H1 (cell line): ENCODE data around the gene HMCN2. TPM values are rescaled to one million over a fixed set of nuclear protein-coding genes. Genes with fewer than 3 reads are reported as not detected.

Experiments
- CTCF ChIA-PET: fragments of 300-600 bp; sonication (Branson Sonifier 250); formaldehyde crosslinking; loops from one replicate; lab custom pipeline; 2021; ENCODE audit not compliant: partially characterized antibody; lab: Charles Lee
- POLR2A ChIA-PET: fragments of 300-600 bp; sonication (Branson Sonifier 250); formaldehyde crosslinking; loops from one replicate; lab custom pipeline; 2021; ENCODE audit warnings: inconsistent platforms; ENCODE audit not compliant: partially characterized antibody; lab: Charles Lee
- DNase-seq, 2 experiments: peaks; one replicate each; pipeline versions ENCODE4 v3.0.0 to v3.0.0-alpha.2; 2010 to 2022; ENCODE audit warnings: low spot score in 2 of 2, low read depth in 1 of 2, mixed read lengths in 1 of 2
- FAIRE-seq: peaks from 2 replicates; lab custom pipeline; 2011; peaks lifted over from hg19 to GRCh38; lab: Jason Lieb, UNC
- H2AFZ ChIP-seq: 2 replicates; pipeline ENCODE4 v1.8.1; 2012; ENCODE audit warnings: low read length, inconsistent platforms
- H2AK5ac ChIP-seq: 2 replicates; pipeline ENCODE4 v1.6.1; 2013; ENCODE audit warnings: low read depth, low read length
- H2BK120ac ChIP-seq: replicated peaks from 2 replicates; pipeline ENCODE3; 2013; ENCODE audit warnings: low read depth, low read length, inconsistent platforms
- H2BK12ac ChIP-seq: 2 replicates; pipeline ENCODE4 v1.6.1; 2013; ENCODE audit warnings: low read depth, low read length
- H2BK15ac ChIP-seq: 2 replicates; pipeline ENCODE4 v1.6.1; 2013; ENCODE audit warnings: low read length
- H2BK20ac ChIP-seq: 2 replicates; pipeline ENCODE4 v1.6.1; 2013; ENCODE audit warnings: low read length
- H2BK5ac ChIP-seq: 2 replicates; pipeline ENCODE4 v1.6.1; 2013; ENCODE audit warnings: low read depth, low read length
- H3K14ac ChIP-seq: 2 replicates; pipeline ENCODE4 v1.6.1; 2013; ENCODE audit warnings: inconsistent platforms; ENCODE audit not compliant: insufficient read length
- H3K18ac ChIP-seq: 2 replicates; pipeline ENCODE4 v1.6.1; 2013; ENCODE audit warnings: low read length; ENCODE audit errors: extremely low read depth
- H3K23ac ChIP-seq: 2 replicates; pipeline ENCODE4 v1.6.1; 2013; ENCODE audit warnings: inconsistent platforms; ENCODE audit not compliant: insufficient read length
- H3K23me2 ChIP-seq: 2 replicates; pipeline ENCODE4 v1.6.1; 2013; ENCODE audit warnings: low read depth, low read length
- H3K27ac ChIP-seq: 2 replicates; pipeline ENCODE4 v1.6.1; 2011; ENCODE audit warnings: low read depth, low read length, inconsistent platforms
- H3K27me3 ChIP-seq, 4 experiments: replicated peaks in 1 of 4; 1 replicate in 1 of 4; 2 replicates in 3 of 4; pipeline versions ENCODE4 v1.6.1 to v1.8.1; 2011 to 2013; ENCODE audit warnings: low read length in 3 of 4, mild to moderate bottlenecking in 3 of 4, inconsistent platforms in 2 of 4, mixed read lengths in 2 of 4, moderate library complexity in 1 of 4; ENCODE audit not compliant: control insufficient read depth in 3 of 4, insufficient read depth in 3 of 4; ENCODE audit errors: extremely low read depth in 1 of 4
- H3K36me3 ChIP-seq, 4 experiments: 2 replicates each; pipeline versions ENCODE4 v1.6.1 to v1.8.1; 2011 to 2013; ENCODE audit warnings: mild to moderate bottlenecking in 4 of 4, low read length in 3 of 4, moderate library complexity in 2 of 4, control low read depth in 1 of 4, inconsistent platforms in 1 of 4; ENCODE audit not compliant: insufficient read depth in 4 of 4, control insufficient read depth in 2 of 4
- H3K4ac ChIP-seq: replicated peaks from 2 replicates; pipeline ENCODE3; 2013; ENCODE audit warnings: low read length, low read depth, mixed read lengths, inconsistent platforms; ENCODE audit not compliant: insufficient read length
- H3K4me1 ChIP-seq, 4 experiments: replicated peaks in 1 of 4; 1 replicate in 1 of 4; 2 replicates in 3 of 4; pipeline versions ENCODE4 v1.6.1 to v1.8.1; 2011 to 2013; ENCODE audit warnings: low read length in 3 of 4, inconsistent platforms in 2 of 4, mixed read lengths in 1 of 4; ENCODE audit not compliant: insufficient read depth in 4 of 4, control insufficient read depth in 3 of 4
- H3K4me2 ChIP-seq, 2 experiments: 2 replicates each; pipeline versions ENCODE4 v1.6.1 to v1.8.1; 2011 to 2013; ENCODE audit warnings: low read depth in 2 of 2, low read length in 2 of 2, control low read depth in 1 of 2, inconsistent platforms in 1 of 2, mild to moderate bottlenecking in 1 of 2; ENCODE audit not compliant: insufficient read depth in 1 of 2
- H3K4me3 ChIP-seq, 4 experiments: fragments of 200-600, 300-600 bp in 1 of 4; sonication (generic), shearing (Covaris generic), sonication (Bioruptor Twin) in 1 of 4; 2 replicates each; pipeline versions ENCODE4 v1.5.1 to v1.8.1; 2011 to 2016; ENCODE audit warnings: low read length in 4 of 4, low read depth in 3 of 4, control low read depth in 2 of 4, inconsistent platforms in 2 of 4, mild to moderate bottlenecking in 2 of 4, mixed read lengths in 1 of 4, moderate library complexity in 1 of 4; ENCODE audit not compliant: insufficient read depth in 2 of 4; ENCODE audit errors: extremely low read depth in 1 of 4
- H3K56ac ChIP-seq: replicated peaks from 2 replicates; pipeline ENCODE3; 2013; ENCODE audit warnings: low read depth, mild to moderate bottlenecking, mixed read lengths, low read length, inconsistent platforms; ENCODE audit not compliant: insufficient read length
- H3K79me1 ChIP-seq: 2 replicates; pipeline ENCODE4 v1.6.1; 2013; ENCODE audit warnings: low read depth, low read length, control low read depth
- H3K79me2 ChIP-seq, 2 experiments: 2 replicates each; pipeline versions ENCODE4 v1.6.1 to v1.8.1; 2012 to 2013; ENCODE audit warnings: low read length in 2 of 2, mild to moderate bottlenecking in 2 of 2, inconsistent platforms in 1 of 2; ENCODE audit not compliant: insufficient read depth in 2 of 2, control insufficient read depth in 1 of 2
- H3K9ac ChIP-seq, 4 experiments: replicated peaks in 1 of 4; 1 replicate in 1 of 4; 2 replicates in 3 of 4; pipeline versions ENCODE4 v1.6.1 to v1.8.1; 2011 to 2013; ENCODE audit warnings: low read depth in 3 of 4, low read length in 3 of 4, control low read depth in 2 of 4, mild to moderate bottlenecking in 2 of 4, moderate library complexity in 2 of 4, inconsistent platforms in 1 of 4; ENCODE audit errors: extremely low read depth in 1 of 4
- H3K9me3 ChIP-seq, 2 experiments: 2 replicates each; pipeline versions ENCODE4 v1.6.1 to v1.8.1; 2012 to 2013; ENCODE audit warnings: mild to moderate bottlenecking in 2 of 2, moderate library complexity in 2 of 2, control low read depth in 1 of 2, inconsistent platforms in 1 of 2, low read depth in 1 of 2, low read length in 1 of 2, mixed read lengths in 1 of 2; ENCODE audit not compliant: insufficient read depth in 2 of 2
- H4K20me1 ChIP-seq, 2 experiments: replicated peaks in 1 of 2; 2 replicates each; pipeline versions ENCODE3 to v1.8.1; 2011 to 2013; ENCODE audit warnings: inconsistent platforms in 2 of 2, low read length in 2 of 2, mild to moderate bottlenecking in 1 of 2; ENCODE audit not compliant: insufficient read depth in 2 of 2, control insufficient read depth in 1 of 2
- H4K5ac ChIP-seq: 2 replicates; pipeline ENCODE4 v1.6.1; 2013; ENCODE audit warnings: low read length, low read depth, mixed read lengths, inconsistent platforms; ENCODE audit not compliant: insufficient read length
- H4K8ac ChIP-seq: 2 replicates; pipeline ENCODE4 v1.8.0; 2013; ENCODE audit warnings: mild to moderate bottlenecking, moderate library complexity, low read length, inconsistent platforms; ENCODE audit not compliant: insufficient read depth; ENCODE audit errors: extremely low read depth
- H4K91ac ChIP-seq: replicated peaks from 2 replicates; pipeline ENCODE3; 2013; ENCODE audit warnings: low read length, mixed read lengths, inconsistent platforms; ENCODE audit not compliant: insufficient read length
- CBX5 ChIP-seq: fragments of 300-800, 300-1000 bp; sonication (generic); IDR thresholded peaks from 2 replicates; pipeline ENCODE4 v1.7.1; 2016; ENCODE audit warnings: antibody characterized with exemption, low read length, low read depth
- CEBPB ChIP-seq: IDR thresholded peaks from 2 replicates; pipeline ENCODE4 v1.6.1; 2012; ENCODE audit warnings: low read depth, low read length
- CREB1 ChIP-seq: IDR thresholded peaks from 2 replicates; pipeline ENCODE4 v1.6.1; 2012; ENCODE audit warnings: inconsistent platforms
- EP300 ChIP-seq, 2 experiments: IDR thresholded peaks; 1 replicate in 1 of 2; 2 replicates in 1 of 2; pipeline ENCODE4 v1.6.1; 2011 to 2012; ENCODE audit warnings: low read depth in 2 of 2, low read length in 2 of 2, mild to moderate bottlenecking in 2 of 2, borderline replicate concordance in 1 of 2, inconsistent platforms in 1 of 2, moderate library complexity in 1 of 2
- GABPA ChIP-seq: IDR thresholded peaks from 2 replicates; pipeline ENCODE4 v1.6.1; 2011; ENCODE audit warnings: mild to moderate bottlenecking, low read length, moderate library complexity, borderline replicate concordance; ENCODE audit not compliant: insufficient read depth
- GTF2F1 ChIP-seq: IDR thresholded peaks from 2 replicates; pipeline ENCODE4 v1.6.1; 2012; ENCODE audit warnings: low read depth, low read length, improper control_type of control experiment, borderline replicate concordance
- HDAC2 ChIP-seq, 2 experiments: fragments of 300-600 bp in 1 of 2; sonication (generic) in 1 of 2; IDR thresholded peaks; 2 replicates each; pipeline ENCODE4 v1.6.1; 2011 to 2012; ENCODE audit warnings: low read depth in 2 of 2, low read length in 2 of 2, mild to moderate bottlenecking in 2 of 2, moderate library complexity in 2 of 2, borderline replicate concordance in 1 of 2, inconsistent platforms in 1 of 2
- PHF8 ChIP-seq: fragments of 200-600 bp; sonication (generic); conservative IDR thresholded peaks from 2 replicates; pipeline ENCODE4 v1.7.1; 2012; ENCODE audit warnings: low read depth, mild to moderate bottlenecking, inconsistent platforms, low read length, moderate library complexity
- RAD21 ChIP-seq, 2 experiments: IDR thresholded peaks in 1 of 2; conservative IDR thresholded peaks in 1 of 2; 2 replicates each; pipeline ENCODE4 v1.6.1; 2011; ENCODE audit warnings: low read depth in 2 of 2, low read length in 2 of 2, improper control_type of control experiment in 1 of 2, inconsistent platforms in 1 of 2, mild to moderate bottlenecking in 1 of 2, moderate library complexity in 1 of 2
- WGBS, 2 experiments: shearing (Covaris generic) in 1 of 2; methylation state at CpG; one replicate each; pipeline versions ENCODE4 v1.1.6 to v1.1.7; 2013 to 2015; ENCODE audit warnings: low lambda C conversion rate in 2 of 2, mixed read lengths in 2 of 2, inconsistent platforms in 1 of 2, low coverage in 1 of 2, missing lambda C conversion rate in 1 of 2; ENCODE audit not compliant: insufficient replicate concordance in 2 of 2, insufficient coverage in 1 of 2, insufficient read length in 1 of 2; ENCODE audit errors: extremely low coverage in 1 of 2, missing lambda C conversion rate in 1 of 2; 5-methylcytosine and 5-hydroxymethylcytosine counted together
- polyA plus RNA-seq, 7 experiments: library from polyadenylated mRNA; depleted of rRNA in 3 of 7; stranded (reverse) in 5 of 7; unstranded in 2 of 7; fragments of >200 nt in 5 of 7; fragments of 200-250 nt in 2 of 7; gene quantifications; 1 replicate in 5 of 7; 2 replicates in 1 of 7; 4 replicates in 1 of 7; pipeline versions ENCODE4 v1.2.1 to v1.2.3, GENCODE V29; 2011 to 2013; ENCODE audit warnings: missing spikeins in 2 of 7, mixed read lengths in 2 of 7
- total RNA-seq: library from RNA; stranded (reverse); fragmentation: NEBNext Ultra II Directional; extraction: Animal tissue kit (Norgen Biotek cat#: 25700); gene quantifications from 2 replicates; pipeline ENCODE4 v1.2.1, GENCODE V29; 2021
- TF ChIP-seq, protein P1 (sequence below): IDR thresholded peaks from 2 replicates; pipeline ENCODE4 v1.6.1; 2012; ENCODE audit warnings: inconsistent platforms

Gene HMCN2
- total and polyA plus RNA-seq, 2 of the 8 experiments (the other 6 are each of a cell fraction or from before 2014, with no cell fraction given): 5.0 to 9.1 TPM

DNA sequence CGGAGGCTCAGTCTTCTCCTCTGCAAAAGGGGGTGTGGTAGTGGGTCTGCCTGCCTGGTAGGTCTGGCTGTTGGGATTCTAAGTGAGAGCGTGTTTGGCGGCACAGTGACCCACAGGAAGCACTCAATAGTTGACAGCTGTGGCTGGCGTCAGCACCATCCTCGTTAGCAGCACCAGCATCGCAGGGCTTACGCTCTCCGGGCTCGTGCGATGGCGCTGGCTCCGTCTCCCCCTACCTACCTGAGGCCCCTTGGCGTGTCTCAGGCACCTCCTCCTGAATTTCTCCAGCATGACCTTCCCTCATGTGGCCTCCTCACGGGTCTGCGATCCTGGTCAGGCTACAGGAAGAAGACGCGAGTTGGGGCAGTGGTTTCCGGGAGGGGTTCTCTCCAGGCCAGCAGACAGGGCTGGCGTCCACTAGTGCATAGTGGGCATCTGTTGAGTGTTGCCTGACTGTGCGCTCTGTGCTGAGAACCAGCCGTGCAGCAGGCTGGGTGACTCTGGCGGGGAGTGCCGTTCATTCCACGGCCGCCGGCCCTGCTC is 66.9 kb downstream of the HMCN2 start:
- Histone ChIP-seq H2BK120ac (no peak overlapping the region), H2BK15ac (no peak overlapping the region), H2BK5ac (no peak overlapping the region; the same call in 1 of the 2 replicates), H3K56ac (no peak overlapping the region), H3K9me3 (no peaks in the 10 kb centered on the region), H3K14ac (no peak overlapping the region), H3K23me2 (no peaks in the 10 kb centered on the region; the same call in 1 of the 2 replicates), H3K23ac (no peak overlapping the region), H3K4me3 (no peak overlapping the region), H2AK5ac (no peak overlapping the region), H4K20me1 (no peaks in the 10 kb centered on the region), H2AFZ (no peak overlapping the region), H3K4me1 (no peaks in the 10 kb centered on the region), H4K91ac (no peak overlapping the region), H3K27me3 (no peaks in the 10 kb centered on the region), H3K4me2 (no peak overlapping the region), H3K4ac (no peak overlapping the region), H4K5ac (no peak overlapping the region), H3K27ac (peak overlapping the region; percentile 5; the same call in 1 of the 2 replicates), H3K36me3 (no peaks in the 10 kb centered on the region)
- no peak for FAIRE-seq
- CTCF ChIA-PET: interaction anchor here (0.9 to 1.5 kb wide), 3 partner anchors 10 to 96 kb away, joined by 3 to 5 read pairs (median 4); no protein-coding TSS in a partner anchor
- 91% methylated on average over 23 of the region's 26 CpGs; no CpG with 5 or more reads in 1 of the 2 experiments for WGBS, 2 experiments
- no peak for DNase-seq
- TF ChIP-seq RAD21 (IDR thresholded peaks at IDR 0.05 in 1 of 2, conservative IDR thresholded peaks at IDR 0.05 in 1 of 2; ENCODE audit: low read depth in 2 of 2, low read length in 2 of 2): no peak
- TF ChIP-seq CBX5: no peak
- no peak for TF ChIP-seq PHF8
- TF ChIP-seq, protein P1, sequence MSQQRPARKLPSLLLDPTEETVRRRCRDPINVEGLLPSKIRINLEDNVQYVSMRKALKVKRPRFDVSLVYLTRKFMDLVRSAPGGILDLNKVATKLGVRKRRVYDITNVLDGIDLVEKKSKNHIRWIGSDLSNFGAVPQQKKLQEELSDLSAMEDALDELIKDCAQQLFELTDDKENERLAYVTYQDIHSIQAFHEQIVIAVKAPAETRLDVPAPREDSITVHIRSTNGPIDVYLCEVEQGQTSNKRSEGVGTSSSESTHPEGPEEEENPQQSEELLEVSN: no peak
- TF ChIP-seq CREB1: no peak
- no peak for TF ChIP-seq HDAC2 (IDR thresholded peaks at IDR 0.05; ENCODE audit: borderline replicate concordance in 1 of 2, low read depth in 2 of 2, low read length in 2 of 2)
- no peak for TF ChIP-seq GTF2F1
- no peak for TF ChIP-seq GABPA
- TF ChIP-seq EP300 (IDR thresholded peaks at IDR 0.05; ENCODE audit: borderline replicate concordance in 1 of 2, low read depth in 2 of 2, low read length in 2 of 2): no peak
- TF ChIP-seq CEBPB: no peak
- TF ChIP-seq, all 59 proteins: peak for 0
- Histone ChIP-seq H4K8ac (no peak overlapping the region), H3K9ac (no peak overlapping the region), H2BK12ac (0 out of 2 replicates have a peak overlapping the region, but pooled peaks have one; percentile 60), H3K79me2 (no peaks in the 10 kb centered on the region), H3K18ac (no peak overlapping the region), H3K79me1 (no peaks in the 10 kb centered on the region), H2BK20ac (no peak overlapping the region)
- POLR2A ChIA-PET: interaction anchor here (0.6 to 1.4 kb wide), 3 partner anchors 9 to 197 kb away, joined by 3 to 4 read pairs (median 4); no protein-coding TSS in a partner anchor
